GM21367 (cell line): ENCODE results near the gene DBP.

Source experiments
- ATAC-seq: cut with Tn5 transposase; IDR thresholded peaks from one replicate; pipeline ENCODE4 v1.9.1; 2021; ENCODE audit not compliant: unreplicated experiment

Gene DBP

DNA sequence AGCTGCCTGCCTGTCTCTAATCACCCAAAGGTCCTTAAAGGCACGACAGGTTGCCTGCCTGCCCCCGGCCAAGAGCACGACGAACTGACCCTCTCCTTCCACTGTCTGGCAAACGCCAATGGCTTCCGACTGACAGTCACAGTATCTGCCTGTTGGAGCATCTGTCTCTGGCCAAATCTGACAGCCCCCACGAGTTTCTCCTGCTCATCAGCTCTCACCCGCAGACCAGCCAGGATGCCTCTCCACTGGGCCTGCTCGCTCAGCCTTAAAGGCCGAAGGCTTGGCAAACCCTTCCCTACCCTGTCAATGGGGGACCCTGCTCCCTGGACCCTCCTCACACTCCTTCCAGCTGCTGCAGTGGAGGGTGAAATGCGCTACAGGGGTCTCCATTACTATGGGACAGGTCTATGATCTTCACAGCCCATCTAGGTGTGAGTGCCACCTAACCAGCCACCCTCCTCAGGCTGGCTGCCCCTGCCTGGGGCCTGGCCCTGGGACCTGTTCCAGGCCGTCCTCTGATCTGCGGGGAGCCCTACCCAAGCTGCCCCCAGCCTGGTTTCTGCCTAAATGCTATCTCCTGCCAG, 23.2 kb downstream of the DBP start:
- no peak for ATAC-seq

DNA sequence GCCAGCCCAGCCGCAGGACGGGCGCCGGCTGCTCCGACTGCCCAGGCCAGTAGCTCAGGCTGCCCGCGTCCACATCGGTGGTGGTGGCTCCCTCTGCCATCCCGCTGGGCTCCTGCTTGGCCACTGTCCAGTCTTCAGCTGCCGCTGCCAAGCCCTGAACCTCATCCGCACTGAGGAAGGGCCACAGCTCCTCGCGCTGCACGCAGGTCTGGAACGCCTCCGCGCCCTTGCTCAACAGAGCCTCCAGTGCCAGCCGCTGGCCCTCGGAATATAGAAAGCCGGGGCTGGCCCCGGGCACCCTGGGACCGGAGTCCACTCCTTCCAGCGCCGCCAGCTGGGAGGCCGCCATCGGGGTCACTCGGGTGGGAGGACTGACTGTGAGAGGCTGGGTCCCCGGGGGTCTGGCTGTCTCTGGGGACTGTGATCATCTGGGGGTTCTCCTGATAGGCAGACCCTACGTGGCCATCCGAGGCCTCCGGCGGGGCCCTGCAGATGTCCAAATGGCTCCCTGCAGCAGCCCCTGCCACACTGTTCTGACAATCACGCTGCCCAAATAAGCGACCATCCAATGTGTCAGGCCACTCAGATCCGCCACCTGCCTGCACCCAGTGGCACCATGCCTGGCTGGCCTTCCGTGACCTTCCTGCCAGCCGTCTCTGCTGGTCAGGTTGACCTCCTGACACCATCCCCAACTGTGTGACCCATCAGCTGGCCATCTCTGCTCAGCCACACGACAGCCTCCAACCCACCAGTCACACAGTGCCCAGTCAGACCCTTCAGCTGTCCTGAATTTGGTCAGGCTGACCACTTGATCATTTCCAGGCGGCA, 23.9 kb downstream of the DBP start:
- ATAC-seq, result no peak

DNA sequence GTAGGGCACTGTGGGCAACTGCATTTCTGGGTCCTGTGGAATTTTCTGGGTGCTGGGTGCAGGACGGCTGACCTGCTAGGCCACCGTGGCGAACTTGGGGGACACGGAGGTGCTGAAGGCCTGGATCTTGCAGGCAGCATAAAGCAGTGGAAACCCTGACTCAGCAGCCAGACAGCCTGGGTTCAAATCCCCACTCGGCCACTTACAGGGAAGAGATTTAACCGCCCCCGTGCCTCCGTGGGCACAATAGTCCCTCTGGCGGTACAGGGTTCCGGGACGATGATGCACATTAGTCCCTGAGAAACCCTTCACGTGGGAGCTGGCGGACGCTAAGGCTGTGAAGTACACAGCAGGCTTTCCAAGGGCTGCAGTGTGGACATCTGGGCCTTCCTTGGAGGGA, 25.3 kb downstream of the DBP start:
- no peak for ATAC-seq

DNA sequence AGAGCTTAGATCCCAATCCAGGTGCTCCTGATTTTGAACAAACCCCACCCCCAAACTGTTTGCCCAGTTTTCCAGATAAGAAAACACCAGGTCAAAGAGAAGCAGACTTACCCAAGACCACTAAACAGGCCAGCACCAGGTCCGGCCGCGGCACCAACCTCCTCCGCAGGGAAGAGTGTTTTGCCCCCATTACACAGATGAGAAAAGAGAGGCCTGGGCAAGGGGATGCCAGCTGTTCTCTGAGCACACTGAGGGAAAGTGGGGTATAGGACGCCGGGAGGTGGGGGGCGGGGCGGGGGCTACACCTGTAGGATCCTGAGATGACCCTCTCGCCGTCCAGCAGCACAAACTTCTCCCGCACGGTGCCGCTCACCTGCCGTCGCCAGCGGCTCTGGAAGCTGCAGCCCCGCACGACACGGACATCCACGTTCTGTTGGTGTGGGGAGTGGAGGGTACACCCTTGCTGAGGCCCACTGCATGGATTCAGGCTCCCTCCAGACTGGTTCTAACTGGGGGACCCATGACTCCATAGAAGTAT, 27.5 kb downstream of the DBP start:
- no peak for ATAC-seq

GRCh38 chr19:48608798-48609263, 28.3 kb downstream of the DBP start:
- no peak for ATAC-seq

DNA sequence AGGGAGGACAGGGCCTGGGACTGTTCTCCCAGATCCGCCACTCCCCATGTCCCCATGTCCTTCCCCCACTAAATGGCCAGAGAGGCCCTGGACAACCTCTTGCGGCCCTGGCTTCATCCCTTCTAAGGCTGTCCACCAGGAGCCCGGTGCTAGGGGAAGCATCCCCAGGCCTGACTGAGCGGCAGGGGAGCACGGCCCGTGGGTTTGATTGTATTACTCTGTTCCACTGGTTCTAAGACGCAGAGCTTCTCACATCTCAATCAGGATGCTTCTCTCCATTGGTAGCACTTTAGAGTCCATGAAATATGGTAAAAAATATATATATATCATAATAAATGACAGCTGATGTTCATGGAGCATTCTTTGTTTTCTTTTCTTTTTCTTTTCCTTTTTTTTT, 29.8 kb downstream of the DBP start:
- no peak for ATAC-seq

DNA sequence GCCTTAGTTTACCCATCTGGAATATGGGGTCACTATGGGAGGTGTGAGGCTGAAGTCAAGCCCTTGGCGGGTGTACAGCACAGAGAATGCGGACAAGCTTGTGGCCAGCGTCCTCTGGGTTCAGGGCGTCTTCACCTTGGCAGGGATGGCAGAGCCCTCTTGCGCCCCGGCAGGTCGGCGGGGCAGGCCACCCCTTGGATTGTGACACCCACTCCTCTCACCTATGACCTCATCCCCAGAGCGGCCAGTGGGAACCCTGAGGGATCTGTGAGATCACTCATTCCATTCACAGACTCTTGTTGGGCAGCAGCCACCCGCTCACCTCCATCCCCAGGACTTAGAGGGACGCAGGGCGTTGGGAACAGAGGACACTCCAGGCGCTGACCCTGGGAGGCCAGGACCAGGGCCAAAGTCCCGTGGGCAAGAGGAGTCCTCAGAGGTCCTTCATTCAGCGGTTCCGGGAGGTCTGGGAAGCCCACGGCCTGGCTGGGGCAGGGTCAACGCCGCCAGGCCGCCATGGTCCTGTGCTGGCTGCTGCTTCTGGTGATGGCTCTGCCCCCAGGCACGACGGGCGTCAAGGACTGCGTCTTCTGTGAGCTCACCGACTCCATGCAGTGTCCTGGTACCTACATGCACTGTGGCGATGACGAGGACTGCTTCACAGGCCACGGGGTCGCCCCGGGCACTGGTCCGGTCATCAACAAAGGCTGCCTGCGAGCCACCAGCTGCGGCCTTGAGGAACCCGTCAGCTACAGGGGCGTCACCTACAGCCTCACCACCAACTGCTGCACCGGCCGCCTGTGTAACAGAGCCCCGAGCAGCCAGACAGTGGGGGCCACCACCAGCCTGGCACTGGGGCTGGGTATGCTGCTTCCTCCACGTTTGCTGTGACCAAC, 30.5 kb downstream of the DBP start, which contains the start of gene SPACA4:
SPACA4 (plus strand) TSS at position 280 of the 896 bp plus-strand sequence; CDS start at position 517, 237 bp downstream.
- no peak for ATAC-seq

GRCh38 chr19:48603850-48604249, 33.3 kb downstream of the DBP start:
- no peak for ATAC-seq

- ATAC-seq, result no peak
Measured at GRCh38 chr19:48603449-48603848, 33.7 kb downstream of the DBP start.

DNA sequence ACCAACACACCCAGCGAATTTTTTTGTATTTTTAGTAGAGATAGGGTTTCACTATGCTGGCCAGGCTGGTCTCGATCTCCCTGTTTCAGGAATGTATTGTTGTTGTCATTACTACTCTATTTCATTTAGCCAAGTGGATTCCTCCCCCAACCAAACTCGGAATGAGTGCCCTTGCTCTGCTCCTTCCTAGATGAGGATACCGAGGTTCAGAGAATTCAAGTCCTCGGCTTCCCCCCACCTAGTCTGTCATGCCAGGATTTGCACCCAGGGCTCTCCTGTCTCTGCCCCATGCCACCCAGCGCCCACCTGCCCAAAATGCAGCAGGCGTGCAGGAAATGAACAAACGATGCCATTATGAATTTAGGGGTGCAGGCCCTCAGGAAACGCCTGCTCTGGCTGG, 34.2 kb downstream of the DBP start:
- no peak for ATAC-seq

DNA sequence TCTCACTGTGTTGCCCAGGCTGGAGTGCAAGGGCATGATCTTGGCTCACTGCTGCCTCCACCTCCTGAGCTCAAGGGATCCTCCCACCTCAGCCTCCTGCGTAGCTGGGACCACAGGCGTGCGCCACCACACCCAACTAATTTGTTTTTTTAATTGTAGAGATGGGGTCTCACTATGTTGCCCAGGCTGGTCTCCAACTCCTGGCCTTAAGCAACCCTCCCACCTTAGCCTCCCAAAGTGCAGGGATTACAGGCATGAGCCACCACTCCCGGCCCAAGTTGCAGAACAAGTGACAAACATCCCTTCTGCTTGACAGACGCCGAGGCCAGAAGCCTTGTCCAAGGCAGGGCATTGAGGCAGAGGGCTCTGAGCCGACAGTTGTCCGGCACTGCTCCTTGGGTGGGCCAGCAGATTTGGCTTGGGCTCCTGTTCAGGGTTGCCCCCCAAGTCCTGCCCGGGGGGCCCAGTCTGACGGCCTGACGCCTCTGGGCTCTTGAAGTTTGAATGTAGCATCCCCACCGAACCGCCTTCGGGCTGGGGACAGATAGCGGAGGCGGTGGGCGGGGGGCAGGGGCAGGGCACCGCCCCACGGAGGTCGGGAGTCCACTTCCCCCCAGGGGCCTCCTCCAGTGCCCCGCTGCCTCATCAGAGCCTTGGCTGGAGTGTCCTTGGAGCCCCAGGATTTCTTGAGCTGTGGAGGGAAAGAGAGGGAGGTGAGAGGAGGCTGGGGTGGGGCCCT, 36.3 kb downstream of the DBP start:
- ATAC-seq, result no peak

GRCh38 chr19:48598996-48599700, 38.0 kb downstream of the DBP start:
- no peak for ATAC-seq

DNA sequence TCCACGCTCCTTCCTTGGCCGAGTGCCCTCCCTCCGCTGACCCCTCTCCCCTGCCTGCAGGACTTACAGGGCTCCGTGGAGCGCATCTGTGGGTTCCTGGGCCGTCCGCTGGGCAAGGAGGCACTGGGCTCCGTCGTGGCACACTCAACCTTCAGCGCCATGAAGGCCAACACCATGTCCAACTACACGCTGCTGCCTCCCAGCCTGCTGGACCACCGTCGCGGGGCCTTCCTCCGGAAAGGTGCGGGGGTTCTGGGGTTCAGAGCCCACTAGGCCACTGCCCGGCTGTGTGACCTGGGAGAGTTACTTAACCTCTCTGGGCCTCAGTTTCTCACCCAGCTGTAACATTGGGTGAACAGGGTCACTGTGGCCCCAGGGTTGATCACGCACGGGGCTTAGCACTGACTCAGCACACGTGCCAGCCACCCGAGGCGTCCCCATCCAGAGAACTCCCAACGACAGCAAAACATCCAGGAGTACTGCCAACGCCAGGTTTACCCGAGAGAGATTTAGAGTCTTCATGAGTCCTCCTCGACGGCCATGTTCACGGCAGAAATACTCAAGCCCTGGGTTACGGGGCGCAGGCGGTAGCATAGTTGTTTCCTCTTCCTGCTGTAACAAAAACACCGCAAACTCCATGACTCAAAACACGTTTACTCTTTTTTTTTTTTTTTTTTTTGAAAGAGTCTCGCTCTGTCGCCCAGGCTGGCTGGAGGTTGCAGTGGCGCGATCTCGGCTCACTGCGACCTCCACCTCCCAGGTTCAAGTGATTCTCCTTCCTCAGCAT, 40.3 kb downstream of the DBP start:
- ATAC-seq, result no peak

- ATAC-seq, result no peak
Measured at GRCh38 chr19:48596237-48596636, 40.9 kb downstream of the DBP start.

- ATAC-seq, result no peak
Measured at GRCh38 chr19:48595833-48596232, 41.3 kb downstream of the DBP start.

GRCh38 chr19:48595171-48595570, 42.0 kb downstream of the DBP start:
- ATAC-seq, result no peak

DNA sequence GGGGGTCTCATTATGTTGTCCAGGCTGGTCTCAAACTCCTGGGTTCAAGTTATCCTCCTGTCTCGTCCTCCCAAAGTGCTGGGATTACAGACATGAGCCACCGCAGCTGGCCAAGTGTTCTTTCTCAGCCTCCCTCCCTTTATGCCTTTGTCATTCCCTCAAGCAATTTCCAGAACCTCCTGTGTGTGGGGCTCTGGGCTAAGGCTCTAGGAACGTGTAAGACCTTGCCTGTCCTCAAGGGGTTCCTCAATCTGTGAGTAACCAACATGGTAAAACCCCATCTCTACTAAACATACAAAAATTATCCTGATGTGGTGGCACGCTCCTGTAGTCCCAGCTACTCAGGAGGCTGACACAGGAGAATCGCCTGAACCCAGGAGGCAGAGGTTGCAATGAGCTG, 46.2 kb downstream of the DBP start:
- no peak for ATAC-seq

DNA sequence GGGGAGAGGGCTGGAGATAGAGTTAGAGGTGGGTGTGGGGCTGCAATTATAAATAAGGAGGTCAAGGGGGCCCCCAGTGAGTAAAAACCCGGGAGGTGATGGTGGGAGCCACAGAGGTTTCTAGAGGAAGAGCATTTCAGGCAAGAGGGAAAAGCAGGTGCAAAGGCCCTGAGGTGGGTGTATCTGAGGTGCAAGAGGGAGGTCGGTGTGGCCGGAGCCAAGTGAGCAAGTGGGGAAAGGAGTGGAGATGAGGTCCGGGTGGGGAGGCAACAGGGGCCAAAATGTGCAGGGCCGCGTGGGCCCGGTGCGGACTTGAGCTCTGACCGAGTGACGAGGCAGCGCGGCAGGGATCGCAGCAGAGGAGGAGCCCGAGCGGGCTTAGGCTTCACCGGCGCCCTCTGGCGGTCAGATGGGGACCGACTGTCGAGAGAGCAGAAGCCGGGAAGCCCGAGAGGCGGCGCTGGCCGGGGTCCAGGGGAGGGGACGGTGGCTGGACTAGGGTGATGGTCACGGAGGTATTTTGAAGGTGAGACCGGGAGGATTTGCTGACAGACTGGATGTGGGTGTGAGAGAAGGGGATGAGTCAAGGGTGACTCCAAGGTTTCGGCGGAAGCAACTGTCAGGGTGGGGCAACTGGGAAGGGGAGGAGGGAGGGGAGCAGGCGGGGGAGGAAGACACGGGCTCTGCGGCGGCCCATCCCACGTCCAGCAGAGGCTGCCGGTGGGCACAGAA, 48.3 kb downstream of the DBP start:
- ATAC-seq, result no peak
